Stimulated activated CD8-positive, alpha-beta memory T cell treated with anti-CD3 and anti-CD28 coated beads, Interleukin-15, amount 100 ng/mL, for 24 hours (primary cell): Measurements from ENCODE around the gene DNM2.
"Not testable (repeated sequence)": the region's sequence is repeated elsewhere in the genome, so short reads cannot be mapped to it uniquely, and the experiment has no call there.

Experiments
- DNase-seq: peaks from one replicate; pipeline ENCODE4 v3.0.0-alpha.2; 2020; ENCODE audit warnings: low read depth

The DNM2 gene

DNA sequence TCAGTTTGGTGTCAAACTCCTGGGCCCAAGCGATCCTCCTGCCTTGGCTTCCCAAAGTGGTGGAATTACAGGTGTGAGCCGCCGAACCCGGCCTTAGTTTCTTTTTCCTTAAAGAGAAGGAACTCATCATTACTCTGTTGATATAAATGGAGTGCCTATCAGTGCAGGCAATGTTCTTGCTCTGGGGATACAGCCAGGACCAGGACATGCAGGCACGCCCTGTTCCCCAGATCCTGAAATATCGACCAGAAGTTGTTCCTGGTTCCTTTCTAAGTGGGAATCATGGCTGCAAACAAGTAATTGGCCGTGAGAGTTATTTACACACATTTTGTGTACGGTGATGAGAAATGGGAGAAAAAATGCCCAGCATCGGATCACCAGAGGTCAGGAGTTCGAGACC is 8.4 kb downstream of the DNM2 start:
- DNase-seq = no peak

DNA sequence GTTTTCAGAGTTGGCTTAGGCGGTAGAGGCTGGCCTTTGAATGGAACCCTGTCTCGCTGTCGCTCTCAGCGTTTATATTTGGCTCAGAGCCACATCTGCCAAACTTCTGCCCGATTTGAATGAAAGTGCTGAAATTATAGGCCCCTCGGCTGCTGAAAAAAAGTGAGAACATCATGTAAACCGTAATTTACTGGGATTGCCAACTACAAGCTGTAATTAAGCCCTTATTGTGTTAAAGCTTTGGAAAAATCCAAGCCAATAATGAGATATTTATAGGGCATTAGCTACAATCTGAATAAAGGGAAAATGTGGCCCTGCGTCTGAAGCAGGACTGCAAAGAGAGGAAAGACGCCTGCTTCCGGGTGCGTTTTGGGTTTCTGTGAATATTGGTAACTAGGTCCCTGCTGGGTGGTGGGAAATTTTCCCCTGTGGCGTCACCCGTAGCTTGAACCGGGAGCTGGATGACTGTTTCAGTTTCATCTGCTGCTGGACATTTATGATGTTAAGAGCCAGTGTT is 9.9 kb downstream of the DNM2 start:
- no peak for DNase-seq

DNA sequence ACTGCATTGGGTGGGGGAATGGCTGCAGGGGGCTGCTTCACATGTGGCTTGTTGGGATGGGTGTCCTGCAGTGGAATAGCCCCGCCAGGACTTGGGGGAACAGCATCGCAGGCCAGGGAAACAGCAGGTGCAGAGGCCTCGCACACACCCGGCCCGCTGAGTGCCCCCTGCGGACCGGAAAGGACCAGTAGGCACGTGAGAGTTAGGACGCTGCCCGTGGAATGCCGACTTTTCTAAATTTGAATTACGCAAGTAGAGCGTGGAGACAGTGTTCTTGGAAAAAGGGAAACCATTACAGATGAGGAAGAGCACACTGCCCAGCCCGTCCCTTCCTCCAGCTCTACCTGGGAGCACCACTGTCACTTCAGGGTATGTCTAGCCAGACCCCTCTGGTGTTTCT is 11.5 kb downstream of the DNM2 start:
- DNase-seq = no peak

DNA sequence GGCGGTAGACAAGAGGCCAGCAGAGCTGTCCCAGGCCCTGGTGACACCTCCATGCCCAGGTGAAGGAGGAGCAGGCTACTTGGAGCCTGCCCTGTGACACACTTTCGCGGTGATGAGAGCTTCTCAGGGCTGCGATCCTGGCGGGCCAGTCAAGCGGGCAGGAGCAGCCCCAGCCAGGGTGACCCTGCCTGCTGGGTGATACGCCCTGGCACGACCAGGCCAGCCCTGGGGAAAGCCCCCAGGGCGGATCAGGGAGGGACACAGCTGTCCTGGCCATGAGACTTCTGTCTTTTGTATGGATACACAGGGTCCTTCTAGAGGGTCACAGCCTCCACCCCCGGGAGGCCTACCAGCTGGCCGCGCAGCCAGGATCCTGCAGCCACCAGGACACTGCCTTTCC is 13.1 kb downstream of the DNM2 start:
- no peak for DNase-seq

DNA sequence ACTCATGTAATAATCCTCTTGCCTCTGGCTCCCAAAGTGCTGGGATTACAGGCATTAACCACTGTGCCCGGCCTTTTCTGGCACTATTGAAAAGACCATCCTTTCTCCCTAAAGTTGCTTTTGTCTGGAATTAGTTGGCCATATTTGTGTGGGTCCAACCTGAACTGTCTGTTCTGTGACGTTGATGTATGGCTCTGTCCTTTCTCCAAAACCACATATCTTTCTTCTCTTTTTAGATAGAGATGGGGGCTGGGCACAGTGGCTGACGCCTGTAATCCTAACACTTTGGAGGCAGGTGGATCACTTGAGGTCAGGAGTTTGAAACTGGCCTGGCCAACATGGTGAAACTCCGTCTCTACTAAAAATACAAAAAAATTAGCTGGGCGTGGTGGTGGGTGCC is 17.9 kb downstream of the DNM2 start:
- DNase-seq = no peak

DNA sequence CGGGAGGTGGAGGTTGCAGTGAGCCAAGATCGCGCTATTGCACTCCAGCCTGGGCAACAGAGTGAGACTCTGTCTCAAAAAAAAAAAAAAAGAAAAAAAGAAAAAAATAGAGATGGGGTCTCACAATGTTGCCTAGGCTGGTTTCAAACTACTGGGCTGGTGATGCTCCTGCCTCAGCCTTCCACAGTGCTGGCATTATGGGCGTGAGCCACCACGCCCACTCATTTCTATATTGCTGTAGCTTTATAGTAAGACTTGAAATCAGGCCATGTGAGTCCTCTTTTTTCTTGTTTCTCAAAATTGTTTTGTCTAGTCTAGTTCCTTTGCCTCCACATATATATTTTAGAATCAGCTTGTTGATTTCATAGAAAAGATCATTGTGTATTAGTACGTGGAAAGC is 18.3 kb downstream of the DNM2 start:
- DNase-seq = no peak

DNA sequence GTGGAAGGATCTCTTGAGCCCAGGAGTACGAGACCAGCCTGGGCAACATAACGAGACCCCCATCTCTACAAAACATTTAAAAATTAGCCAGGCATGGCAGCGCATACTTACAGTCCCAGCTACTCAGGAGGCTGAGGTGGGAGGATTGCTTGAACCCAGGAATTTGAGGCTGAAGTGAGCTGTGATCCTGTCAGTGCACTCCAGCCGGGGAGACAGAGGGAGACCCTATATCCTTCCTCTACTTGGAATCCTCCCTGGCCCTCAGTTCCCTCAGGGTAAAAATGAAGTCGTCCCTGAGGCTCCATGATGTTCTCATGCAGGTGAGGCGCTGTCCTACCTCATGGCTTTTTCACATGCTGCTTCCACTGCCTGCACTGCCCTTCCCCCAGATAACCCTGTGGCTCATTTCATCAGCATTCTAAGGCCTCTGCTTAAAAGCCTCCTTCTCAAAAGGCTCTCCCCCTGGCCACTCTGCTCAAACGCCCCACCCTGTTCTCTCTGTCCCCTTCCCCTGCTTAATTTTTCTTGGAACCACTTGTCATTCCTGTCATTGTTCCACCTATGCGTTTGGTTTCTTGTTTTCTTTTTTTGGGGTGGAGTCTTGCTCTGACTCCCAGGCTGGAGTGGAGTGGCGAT is 19.2 kb downstream of the DNM2 start:
- DNase-seq = no peak

DNA sequence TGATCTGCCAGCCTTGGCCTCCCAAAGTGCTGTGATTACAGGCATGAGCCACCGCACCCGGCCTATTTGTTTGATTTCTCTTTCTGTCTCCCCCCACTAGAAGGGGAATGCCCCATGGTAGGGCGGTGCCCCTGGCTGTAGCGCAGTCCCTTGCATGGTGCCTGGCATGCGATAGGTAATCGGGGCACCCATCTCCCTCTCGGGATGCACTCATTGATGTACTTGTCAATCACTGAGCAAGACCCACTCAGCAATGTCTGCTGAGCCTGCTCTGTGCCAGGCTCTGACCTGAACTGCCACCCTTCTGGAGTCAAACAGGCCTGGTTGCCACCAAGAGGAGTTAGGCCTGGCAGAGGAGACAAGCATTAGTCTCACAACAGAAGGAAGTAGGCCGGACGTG is 19.8 kb downstream of the DNM2 start:
- no peak for DNase-seq

DNA sequence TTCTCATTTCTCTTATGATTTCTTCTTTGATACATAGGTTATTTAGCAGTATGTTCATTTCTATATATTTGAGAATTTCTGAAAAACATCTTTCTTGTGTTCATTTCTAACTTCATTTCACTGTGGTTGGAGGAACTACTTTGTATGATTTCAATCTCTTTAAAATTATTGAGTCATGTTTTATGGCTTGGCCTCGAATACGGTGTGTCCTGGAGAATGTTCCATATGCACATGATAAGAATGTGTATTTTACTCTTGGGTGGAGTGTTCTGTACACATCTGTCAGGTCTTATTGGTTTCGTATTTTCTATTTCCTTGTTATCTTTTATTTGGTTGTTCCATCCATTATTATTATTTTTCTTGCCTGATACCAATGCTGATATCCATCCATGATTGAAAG is 22.9 kb downstream of the DNM2 start:
- DNase-seq = no peak

DNA sequence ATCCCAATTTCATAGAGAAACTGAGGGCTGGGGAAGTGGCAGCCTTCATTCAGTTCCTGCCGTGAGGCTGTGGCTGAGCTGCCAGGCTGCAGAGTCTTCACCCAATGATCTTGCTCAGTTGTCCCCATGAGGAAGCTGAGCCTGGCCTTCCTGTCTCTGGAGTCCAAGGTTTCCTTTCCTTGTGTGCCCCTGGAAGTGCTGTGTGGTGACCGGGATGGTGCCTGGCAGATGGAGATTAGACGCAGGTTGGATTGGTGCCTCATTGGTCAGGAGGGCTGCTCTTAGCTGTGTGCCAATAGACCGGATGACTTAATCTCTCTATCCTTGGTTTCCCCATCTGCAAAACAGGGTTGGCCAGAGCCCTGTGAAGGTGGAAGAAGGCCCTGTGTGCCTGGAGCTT is 24.6 kb downstream of the DNM2 start:
- DNase-seq = no peak

DNA sequence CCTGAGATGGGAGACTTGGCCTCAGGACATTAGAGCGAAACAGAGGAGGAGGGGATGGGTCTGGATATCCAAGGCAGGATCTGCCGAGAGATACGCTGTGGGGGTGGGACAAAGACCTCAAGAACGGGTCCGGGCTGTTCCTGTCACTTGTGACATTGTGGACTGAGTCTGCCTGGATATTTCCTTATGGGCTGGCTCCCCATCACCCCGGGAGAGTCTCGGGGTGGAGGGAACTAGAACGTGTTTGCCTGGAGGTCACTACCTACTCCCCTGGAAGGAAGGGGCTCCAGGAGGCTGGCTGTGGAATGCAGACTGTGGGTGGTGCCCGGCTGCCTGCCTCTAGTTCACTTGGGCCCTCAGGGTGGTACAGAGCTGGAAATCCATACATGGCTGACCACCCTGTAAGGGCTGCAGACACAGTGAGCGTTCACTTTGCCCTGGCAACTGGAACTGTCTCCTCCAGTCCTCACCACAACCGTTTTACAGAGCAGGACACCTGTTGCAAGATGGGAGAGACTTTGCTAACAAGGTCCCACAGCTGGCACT is 26.4 kb downstream of the DNM2 start:
- DNase-seq = no peak

DNA sequence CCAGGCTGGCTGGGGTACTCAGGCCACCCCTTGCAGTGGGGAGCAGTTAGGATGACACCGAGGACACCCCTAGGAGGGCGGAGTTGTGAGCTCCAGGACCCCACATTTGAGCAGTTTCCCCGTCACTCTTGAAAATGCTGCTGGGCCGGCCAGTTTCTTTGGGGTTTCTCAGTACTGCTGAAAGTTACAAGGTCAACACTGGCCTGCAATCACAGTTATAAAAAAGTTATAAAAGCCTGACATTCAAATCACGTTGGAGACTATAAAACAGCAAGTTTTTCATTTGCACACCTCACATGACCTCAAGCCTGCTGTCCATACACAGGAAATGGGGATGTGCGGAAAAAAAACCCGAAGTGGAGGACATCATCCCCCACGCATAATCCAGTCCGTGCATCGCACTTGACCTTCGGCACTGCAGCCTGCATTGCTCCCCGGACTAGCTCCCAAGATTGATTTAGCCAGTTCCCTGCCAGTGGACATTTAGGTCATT is 27.0 kb downstream of the DNM2 start:
- no peak for DNase-seq

DNA sequence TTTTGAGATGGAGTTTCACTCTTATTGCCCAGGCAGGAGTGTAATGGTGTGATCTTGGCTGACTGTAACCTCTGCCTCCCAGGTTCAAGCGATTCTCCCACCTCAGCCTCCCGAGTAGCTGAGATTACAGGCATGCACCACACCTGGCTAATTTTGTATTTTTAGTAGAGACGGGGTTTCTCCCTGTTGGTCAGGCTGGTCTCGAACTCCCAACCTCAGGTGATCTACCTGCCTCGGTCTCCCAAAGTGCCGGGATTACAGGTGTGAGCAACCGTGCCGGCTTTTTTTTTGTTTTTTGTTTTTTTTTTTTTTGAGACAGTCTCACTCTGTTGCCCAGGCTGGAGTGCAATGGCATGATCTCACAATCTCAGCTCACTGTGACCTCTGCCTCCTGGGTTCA is 28.6 kb downstream of the DNM2 start:
- DNase-seq = not testable (repeated sequence)

DNA sequence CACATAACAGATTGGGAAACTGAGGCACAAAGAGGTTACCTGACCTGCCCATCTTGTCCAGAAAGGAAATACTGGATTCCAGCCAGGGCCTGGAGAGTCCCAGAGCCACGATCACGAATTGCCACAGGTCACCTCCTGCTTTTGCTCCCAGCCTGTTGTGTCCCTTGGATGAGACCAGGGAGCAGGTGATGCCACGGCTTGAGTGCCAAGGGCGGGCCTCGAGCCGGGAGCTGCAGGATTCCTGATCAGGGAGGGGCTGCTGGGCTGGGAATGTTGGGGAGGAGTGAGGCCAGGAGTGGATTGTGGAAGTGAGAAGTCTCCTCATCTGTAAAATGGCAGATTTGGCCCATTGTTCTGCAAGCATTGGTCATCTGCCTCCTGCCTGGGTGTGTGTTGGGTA is 29.4 kb downstream of the DNM2 start:
- DNase-seq = no peak

DNA sequence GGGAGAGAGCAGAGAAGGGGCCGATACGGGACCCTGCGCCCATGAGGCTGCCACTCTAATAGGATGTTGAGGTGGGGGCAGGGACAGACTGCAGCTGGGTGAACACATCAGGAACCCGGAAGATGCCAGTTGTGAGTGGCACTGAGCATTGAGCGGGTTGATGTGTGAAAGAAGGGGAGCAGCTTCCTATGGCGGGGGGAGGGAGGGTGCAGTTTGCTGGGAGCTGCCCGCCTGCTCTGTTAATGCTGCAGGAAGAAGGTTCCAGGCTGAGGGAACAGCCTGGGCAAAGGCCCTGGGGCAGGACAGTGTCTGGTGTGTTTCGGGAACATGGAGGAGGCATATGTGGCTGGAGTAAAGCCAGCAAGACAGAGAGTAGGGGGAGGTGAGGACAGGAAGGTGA is 29.8 kb downstream of the DNM2 start:
- no peak for DNase-seq

DNA sequence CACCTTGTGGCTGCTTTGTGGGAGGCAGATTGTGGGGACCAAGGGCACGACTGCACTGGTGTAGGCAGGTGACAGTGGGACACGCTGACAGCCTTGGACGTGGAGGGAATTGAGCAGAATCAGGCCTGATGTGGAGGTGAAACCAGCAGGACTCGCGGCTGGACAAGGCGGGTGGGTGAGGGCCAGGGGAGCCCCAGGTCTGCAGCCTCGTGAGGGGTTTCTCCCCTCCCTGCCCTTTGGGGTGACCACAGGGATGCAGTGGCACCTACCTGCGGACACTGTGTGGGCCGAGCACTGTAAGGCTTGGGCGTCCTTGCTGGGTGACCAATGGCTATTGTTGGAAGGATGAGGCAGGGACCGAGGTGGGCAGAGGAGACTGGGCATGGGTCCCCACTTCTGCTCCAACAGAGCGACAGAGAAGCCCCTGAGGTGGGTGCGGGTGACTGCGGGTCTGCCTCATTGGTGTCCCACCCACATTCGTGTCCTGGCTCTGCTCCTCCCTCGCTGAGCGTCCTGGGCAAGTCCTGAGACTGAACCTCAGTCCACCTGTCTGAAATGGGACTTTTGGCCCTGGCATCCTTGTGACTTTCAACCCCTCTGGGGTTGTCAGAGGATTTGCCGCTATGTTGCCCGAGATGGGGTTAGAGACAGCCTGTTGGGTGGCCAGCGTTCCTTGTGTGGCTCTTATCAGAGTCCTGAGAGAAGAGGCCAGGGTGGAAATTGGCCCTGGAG is 30.5 kb downstream of the DNM2 start:
- DNase-seq = no peak

DNA sequence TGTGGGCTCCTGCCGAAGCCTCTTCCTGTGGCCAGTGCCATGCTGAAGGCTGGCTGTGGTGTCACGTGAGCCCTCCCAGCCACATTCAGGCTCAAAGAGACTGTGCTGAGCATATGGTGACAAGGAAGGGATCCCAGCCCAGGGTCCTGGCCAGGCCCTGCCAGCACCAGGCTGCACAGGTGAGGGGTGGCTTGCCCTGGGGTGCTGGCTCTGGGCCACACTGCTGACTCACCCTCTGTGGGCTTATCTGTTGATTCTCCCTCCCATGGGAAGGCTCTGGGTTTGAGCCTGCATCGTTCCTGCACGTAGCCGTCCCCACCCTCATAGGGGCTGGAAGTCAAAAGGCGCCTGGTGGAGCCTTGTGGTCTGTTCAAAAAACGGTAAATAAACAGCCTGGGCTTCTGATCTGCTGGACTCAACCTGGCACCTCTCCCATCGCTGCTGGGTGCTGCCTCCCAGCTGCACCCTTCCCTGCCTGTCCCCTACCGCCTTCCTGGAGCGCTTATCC is 31.1 kb downstream of the DNM2 start:
- no peak for DNase-seq

DNA sequence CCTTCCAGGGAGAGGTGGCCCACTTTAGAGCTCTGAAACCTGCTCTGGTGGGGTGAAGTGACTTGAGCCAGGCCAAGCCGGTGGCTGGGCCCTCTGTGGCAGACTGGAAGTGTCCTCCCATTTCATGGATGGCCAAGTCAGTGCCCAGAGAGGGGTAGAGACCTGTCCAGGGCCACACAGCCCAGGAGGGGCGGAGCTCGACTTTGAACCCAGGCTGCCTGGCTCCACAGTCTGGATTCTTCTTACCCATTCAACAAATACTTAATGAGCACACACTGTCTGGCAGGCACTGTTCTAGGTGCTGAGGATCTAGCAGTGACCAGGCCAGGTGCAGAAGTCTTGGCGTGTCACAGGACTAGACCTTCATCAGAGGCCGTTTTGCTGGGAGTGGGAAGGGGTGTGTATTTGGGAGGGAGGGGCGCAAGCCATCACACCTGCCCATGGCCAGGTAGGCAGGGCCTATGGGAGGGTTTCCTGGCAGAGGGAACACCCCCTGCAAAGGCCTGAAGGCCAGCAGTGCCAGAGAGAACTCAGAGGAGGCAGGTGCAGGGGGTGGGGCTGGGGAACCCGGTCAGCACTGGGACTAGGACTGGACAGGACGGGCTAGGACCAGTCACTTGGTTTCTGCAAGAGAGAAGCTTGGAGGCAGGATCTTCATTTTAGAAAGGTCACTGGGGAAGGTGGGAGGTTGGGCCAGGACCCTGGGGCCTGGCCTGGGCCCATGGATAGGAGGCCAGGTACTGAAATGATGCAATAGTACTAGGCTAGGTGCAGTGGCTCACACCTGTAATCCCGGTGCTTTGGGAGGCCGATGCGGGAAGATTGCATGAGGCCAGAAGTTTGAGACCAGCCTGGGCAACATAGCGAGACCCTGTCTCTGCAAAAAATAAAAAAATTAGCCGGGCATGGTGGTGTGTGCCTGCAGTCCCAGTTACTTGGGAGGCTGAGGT is 31.8 kb downstream of the DNM2 start:
- DNase-seq = no peak

DNA sequence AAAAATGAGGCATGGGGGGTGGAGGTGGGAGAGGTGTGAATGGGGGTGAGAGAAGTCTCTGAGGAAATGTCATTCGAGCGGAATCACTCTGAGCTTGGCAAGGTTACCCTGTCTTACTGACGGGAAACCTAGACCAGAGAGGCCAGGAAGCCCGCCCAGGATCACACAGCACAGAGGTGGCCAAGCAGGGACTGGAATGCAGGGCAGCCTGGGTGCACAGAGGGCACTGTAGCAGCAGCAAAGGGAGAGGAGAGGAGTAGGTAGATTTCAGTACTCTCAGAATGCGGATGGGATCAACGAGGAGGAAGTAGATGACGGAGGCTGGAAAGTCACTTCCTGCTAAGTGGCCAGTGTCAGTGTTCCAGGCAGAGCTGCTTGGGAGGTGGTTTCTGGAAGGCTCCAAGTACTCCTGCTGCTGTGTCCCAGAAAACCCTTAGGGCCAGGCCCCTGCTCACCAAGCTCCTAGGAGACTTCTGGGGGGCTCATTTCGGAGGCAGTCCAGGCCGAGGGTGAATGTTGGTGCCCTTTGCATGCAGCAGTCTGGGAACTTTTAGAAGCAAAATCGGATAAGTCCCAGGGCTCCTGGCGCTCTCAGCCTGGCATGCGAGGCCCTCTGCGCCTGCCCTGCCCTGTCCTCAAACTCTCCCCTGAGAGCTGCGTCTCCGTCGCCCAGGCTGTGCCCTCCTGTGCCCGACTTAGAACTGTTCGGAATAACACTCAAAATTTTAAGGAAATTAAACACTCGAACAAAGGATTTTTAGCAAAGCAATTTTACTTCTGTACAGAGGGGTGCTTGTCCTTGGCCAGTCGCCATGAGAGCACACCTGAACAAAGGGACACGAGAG is 33.5 kb downstream of the DNM2 start:
- DNase-seq = no peak

DNA sequence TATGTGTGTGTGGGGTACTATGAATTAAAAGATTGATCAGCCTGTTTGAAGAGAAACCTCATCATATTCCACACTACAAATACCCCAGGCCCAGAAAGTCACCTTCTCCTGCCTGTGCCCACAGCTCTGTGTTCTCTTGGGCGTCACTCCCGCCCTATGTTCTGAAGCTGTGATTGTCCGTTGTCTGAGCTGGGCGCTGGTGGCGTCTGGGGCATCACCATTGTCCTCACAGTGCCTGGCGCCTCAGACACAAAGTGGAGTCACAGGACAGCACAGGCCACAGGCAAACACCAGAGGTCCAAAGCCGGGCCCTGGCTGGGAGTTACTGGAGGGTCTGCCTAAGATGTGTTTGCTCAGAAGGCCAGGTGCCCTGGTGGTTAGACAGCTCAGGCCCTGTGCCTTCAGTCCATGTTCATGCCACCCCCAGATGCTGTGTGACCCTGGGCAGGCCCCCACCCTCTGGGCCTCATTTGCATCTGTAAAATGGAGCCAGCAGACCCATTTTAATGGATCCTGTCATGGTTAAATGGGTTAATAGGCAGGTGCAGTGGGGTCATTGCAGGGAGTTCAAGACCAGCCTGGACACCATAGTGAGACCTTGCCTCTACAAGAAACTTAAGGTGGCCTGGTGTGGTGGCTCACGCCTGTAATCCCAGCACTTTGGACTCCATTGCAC is 34.5 kb downstream of the DNM2 start:
- no peak for DNase-seq
